ENCODE data around the gene LRBA.
"Not testable (repeated sequence)": the region's sequence is repeated elsewhere in the genome, so short reads cannot be mapped to it uniquely, and the experiment has no call there.

Gene LRBA

GRCh38 chr4:150573534-150573933, 441.6 kb downstream of the LRBA start:
- no peak for TF ChIP-seq CTCF (IDR thresholded peaks at IDR 0.05; ENCODE audit: low read length, missing control alignments)
- DNase-seq (ENCODE audit: low read depth), result peak; percentile 36
- no peak overlapping the region for H3K4me3 ChIP-seq (replicated peaks; ENCODE audit: low read depth, low read length)

GRCh38 chr4:150572704-150573504, 442.2 kb downstream of the LRBA start:
- H3K4me3 ChIP-seq (replicated peaks; ENCODE audit: low read depth, low read length), result no peak overlapping the region
- no peak for TF ChIP-seq CTCF (IDR thresholded peaks at IDR 0.05; ENCODE audit: low read length, missing control alignments)
- DNase-seq (ENCODE audit: low read depth), result no peak

- no peak for TF ChIP-seq CTCF (IDR thresholded peaks at IDR 0.05; ENCODE audit: low read length, missing control alignments)
- H3K4me3 ChIP-seq (replicated peaks; ENCODE audit: low read depth, low read length), result no peak overlapping the region
- DNase-seq (ENCODE audit: low read depth), result no peak
Measured at GRCh38 chr4:150570862-150571261, 444.2 kb downstream of the LRBA start.

GRCh38 chr4:150569998-150570535, 445.0 kb downstream of the LRBA start:
- no peak overlapping the region for H3K4me3 ChIP-seq (replicated peaks; ENCODE audit: low read depth, low read length)
- no peak for DNase-seq (ENCODE audit: low read depth)
- no peak for TF ChIP-seq CTCF (IDR thresholded peaks at IDR 0.05; ENCODE audit: low read length, missing control alignments)

GRCh38 chr4:150569384-150569987, 445.6 kb downstream of the LRBA start:
- no peak for TF ChIP-seq CTCF (IDR thresholded peaks at IDR 0.05; ENCODE audit: low read length, missing control alignments)
- no peak overlapping the region for H3K4me3 ChIP-seq (replicated peaks; ENCODE audit: low read depth, low read length)
- peak; percentile 38 for DNase-seq (ENCODE audit: low read depth)

GRCh38 chr4:150567070-150567469, 448.0 kb downstream of the LRBA start:
- no peak for DNase-seq (ENCODE audit: low read depth)
- TF ChIP-seq CTCF (IDR thresholded peaks at IDR 0.05; ENCODE audit: low read length, missing control alignments), result no peak
- H3K4me3 ChIP-seq (replicated peaks; ENCODE audit: low read depth, low read length), result no peak overlapping the region

- not testable (repeated sequence) for DNase-seq (ENCODE audit: low read depth); H3K4me3 ChIP-seq (replicated peaks; ENCODE audit: low read depth, low read length)
Measured at GRCh38 chr4:150564967-150565366, 450.1 kb downstream of the LRBA start.

All from fibroblast of pulmonary artery (primary cell).